Loucy (cell line): ENCODE measurements around the gene KCTD19.

Source experiments
- H2AFZ ChIP-seq: fragments of 200-600 bp; sonication (generic); 2 replicates; pipeline ENCODE4 v1.6.0; 2016; ENCODE audit warnings: antibody characterized with exemption, mild to moderate bottlenecking, low read length, moderate library complexity
- H3F3A ChIP-seq: fragments of 200-600 bp; 2 replicates; pipeline ENCODE4 v1.6.0; 2016; ENCODE audit warnings: antibody characterized with exemption, low read depth, mild to moderate bottlenecking
- H3K27me3 ChIP-seq: fragments of 200-600 bp; sonication (generic); 2 replicates; pipeline ENCODE4 v1.6.1; 2014; ENCODE audit warnings: low read length, mild to moderate bottlenecking; ENCODE audit not compliant: insufficient read depth, poor library complexity, severe bottlenecking
- H3K36me3 ChIP-seq: fragments of 200-600 bp; sonication (generic); 2 replicates; pipeline ENCODE4 v1.6.1; 2016; ENCODE audit warnings: low read length; ENCODE audit not compliant: insufficient read depth
- H3K4me1 ChIP-seq: fragments of 200-600 bp; sonication (generic); 2 replicates; pipeline ENCODE4 v1.5.1; 2014; ENCODE audit warnings: low read length, mild to moderate bottlenecking; ENCODE audit not compliant: insufficient read depth, poor library complexity, severe bottlenecking
- H3K4me2 ChIP-seq: fragments of 200-600 bp; sonication (generic); 2 replicates; pipeline ENCODE4 v1.6.0; 2014; ENCODE audit warnings: antibody characterized with exemption, low read length, low read depth, mild to moderate bottlenecking; ENCODE audit not compliant: poor library complexity, severe bottlenecking
- H3K4me3 ChIP-seq: fragments of 200-600 bp; sonication (generic); 2 replicates; pipeline ENCODE4 v1.5.1; 2014; ENCODE audit warnings: low read length, mild to moderate bottlenecking, mixed read lengths; ENCODE audit not compliant: poor library complexity, severe bottlenecking
- H3K79me2 ChIP-seq: fragments of 200-600 bp; sonication (generic); 2 replicates; pipeline ENCODE4 v1.6.1; 2014; ENCODE audit warnings: low read length; ENCODE audit not compliant: insufficient read depth
- H3K9ac ChIP-seq: fragments of 200-600 bp; sonication (generic); 2 replicates; pipeline ENCODE4 v1.6.0; 2014; ENCODE audit warnings: mild to moderate bottlenecking, low read depth, low read length, moderate library complexity; ENCODE audit not compliant: poor library complexity, severe bottlenecking
- H3K9me2 ChIP-seq: fragments of 200-600 bp; sonication (generic); replicated peaks from 2 replicates; pipeline ENCODE4 v1.6.1; 2016; ENCODE audit warnings: low read depth, low read length, mixed read lengths
- H3K9me3 ChIP-seq: fragments of 200-600 bp; sonication (generic); 2 replicates; pipeline ENCODE4 v1.6.1; 2014; ENCODE audit warnings: mild to moderate bottlenecking, antibody characterized with exemption, low read length, low read depth; ENCODE audit not compliant: insufficient read depth
- H4K20me1 ChIP-seq: fragments of 200-600 bp; sonication (generic); 2 replicates; pipeline ENCODE4 v1.6.0; 2014; ENCODE audit warnings: antibody characterized with exemption, low read length, mild to moderate bottlenecking; ENCODE audit not compliant: insufficient read depth, poor library complexity, severe bottlenecking
- EZH2phosphoT487 ChIP-seq: fragments of 200-600 bp; IDR thresholded peaks from 2 replicates; pipeline ENCODE4 v1.6.1; 2018; ENCODE audit warnings: antibody characterized with exemption, mild to moderate bottlenecking, moderate library complexity, borderline replicate concordance
- TF ChIP-seq, protein P1 (sequence below): fragments of 200-600 bp; sonication (generic); conservative IDR thresholded peaks from 2 replicates; pipeline ENCODE4 v1.5.1; 2014; ENCODE audit warnings: mild to moderate bottlenecking, antibody characterized with exemption, low read length

The KCTD19 gene

DNA sequence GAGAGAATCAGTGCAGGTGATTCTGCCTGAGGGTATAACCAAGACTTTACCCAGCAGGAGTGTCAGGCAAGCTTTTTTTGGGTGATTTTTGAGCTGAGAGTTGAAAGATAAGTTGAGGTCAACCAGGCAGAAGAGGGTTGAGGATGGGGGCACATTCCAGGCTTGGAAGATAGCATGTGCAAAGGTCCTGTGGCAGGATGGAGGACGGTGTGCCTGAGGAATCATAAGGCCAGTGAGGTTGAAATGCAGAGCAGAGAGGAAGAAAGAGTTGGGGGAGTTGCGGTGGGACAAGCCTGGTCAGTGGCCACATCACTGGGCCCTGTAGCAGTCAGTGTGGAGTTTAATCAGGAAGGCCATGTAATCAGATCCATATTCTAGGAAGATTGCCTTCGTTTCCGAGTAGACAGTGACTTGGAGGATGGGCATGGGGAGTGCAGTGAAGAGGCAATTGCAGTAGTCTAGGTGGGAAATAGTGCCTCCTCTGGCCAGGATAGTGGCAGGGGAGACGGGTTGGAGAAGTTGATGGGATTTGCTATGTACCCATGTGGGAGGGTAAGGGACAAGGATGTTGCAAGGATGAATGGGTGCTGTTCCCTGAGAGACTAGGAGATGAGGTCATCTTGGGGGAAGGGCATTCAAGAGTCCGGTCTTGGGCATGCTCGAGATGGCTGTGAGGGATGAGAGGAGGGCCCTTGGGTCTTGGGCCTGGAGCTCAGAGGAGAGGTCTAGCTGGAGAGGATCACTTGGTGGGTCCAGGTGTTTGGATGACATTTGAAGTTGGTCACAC, 43.3 kb downstream of the KCTD19 start:
- H3K9me3 ChIP-seq, result no peaks in the 10 kb centered on the region
- peaks cover 28% of the 10 kb centered on the region for H3K79me2 ChIP-seq
- H3K9ac ChIP-seq, result no peak overlapping the region
- peaks cover 14% of the 10 kb centered on the region for H3K4me1 ChIP-seq
- H3K4me2 ChIP-seq, result no peak overlapping the region
- no peak overlapping the region for H2AFZ ChIP-seq
- H3K9me2 ChIP-seq, result no peaks in the 10 kb centered on the region
- H3K4me3 ChIP-seq, result no peak overlapping the region
- no peak for TF ChIP-seq EZH2phosphoT487
- TF ChIP-seq, protein P1, sequence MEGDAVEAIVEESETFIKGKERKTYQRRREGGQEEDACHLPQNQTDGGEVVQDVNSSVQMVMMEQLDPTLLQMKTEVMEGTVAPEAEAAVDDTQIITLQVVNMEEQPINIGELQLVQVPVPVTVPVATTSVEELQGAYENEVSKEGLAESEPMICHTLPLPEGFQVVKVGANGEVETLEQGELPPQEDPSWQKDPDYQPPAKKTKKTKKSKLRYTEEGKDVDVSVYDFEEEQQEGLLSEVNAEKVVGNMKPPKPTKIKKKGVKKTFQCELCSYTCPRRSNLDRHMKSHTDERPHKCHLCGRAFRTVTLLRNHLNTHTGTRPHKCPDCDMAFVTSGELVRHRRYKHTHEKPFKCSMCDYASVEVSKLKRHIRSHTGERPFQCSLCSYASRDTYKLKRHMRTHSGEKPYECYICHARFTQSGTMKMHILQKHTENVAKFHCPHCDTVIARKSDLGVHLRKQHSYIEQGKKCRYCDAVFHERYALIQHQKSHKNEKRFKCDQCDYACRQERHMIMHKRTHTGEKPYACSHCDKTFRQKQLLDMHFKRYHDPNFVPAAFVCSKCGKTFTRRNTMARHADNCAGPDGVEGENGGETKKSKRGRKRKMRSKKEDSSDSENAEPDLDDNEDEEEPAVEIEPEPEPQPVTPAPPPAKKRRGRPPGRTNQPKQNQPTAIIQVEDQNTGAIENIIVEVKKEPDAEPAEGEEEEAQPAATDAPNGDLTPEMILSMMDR, result peak; percentile 19; the same call in 1 of the 2 replicates
- H4K20me1 ChIP-seq, result no peaks in the 10 kb centered on the region
- no peaks in the 10 kb centered on the region for H3F3A ChIP-seq
- H3K27me3 ChIP-seq, result no peaks in the 10 kb centered on the region
- peaks cover 18% of the 10 kb centered on the region; the same call in 1 of the 2 replicates for H3K36me3 ChIP-seq

DNA sequence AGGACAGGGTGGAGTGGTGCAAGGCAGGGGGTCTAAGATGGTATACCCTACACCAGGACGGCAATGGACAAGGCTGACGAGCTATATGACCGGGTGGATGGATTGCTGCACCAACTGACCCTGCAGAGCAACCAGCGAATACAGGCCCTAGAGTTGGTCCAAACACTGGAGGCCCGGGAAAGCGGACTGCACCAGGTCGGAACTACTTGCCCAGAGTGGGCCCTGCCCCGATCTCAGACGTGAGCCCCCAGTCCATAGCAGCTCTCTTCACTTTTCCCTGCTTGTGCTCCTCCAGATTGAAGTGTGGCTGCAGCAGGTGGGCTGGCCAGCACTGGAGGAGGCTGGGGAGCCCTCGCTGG, 44.1 kb downstream of the KCTD19 start:
- Histone ChIP-seq H3K4me1 (peaks cover 15% of the 10 kb centered on the region), H3F3A (no peaks in the 10 kb centered on the region), H3K4me3 (no peak overlapping the region), H3K27me3 (no peaks in the 10 kb centered on the region), H3K4me2 (no peak overlapping the region), H3K9me2 (no peaks in the 10 kb centered on the region), H3K9me3 (no peaks in the 10 kb centered on the region), H4K20me1 (no peaks in the 10 kb centered on the region), H3K9ac (no peak overlapping the region), H3K36me3 (peaks cover 18% of the 10 kb centered on the region; the same call in 1 of the 2 replicates), H2AFZ (no peak overlapping the region), H3K79me2 (peaks cover 36% of the 10 kb centered on the region)
- TF ChIP-seq, protein P1, result no peak
- TF ChIP-seq EZH2phosphoT487, result no peak

GRCh38 chr16:67281536-67282446, 44.8 kb downstream of the KCTD19 start:
- Histone ChIP-seq H3K4me3 (no peak overlapping the region), H3K9me2 (no peaks in the 10 kb centered on the region), H3K79me2 (peaks cover 42% of the 10 kb centered on the region), H4K20me1 (no peaks in the 10 kb centered on the region), H3K36me3 (peaks cover 12% of the 10 kb centered on the region; the same call in 1 of the 2 replicates), H3F3A (no peaks in the 10 kb centered on the region), H3K27me3 (no peaks in the 10 kb centered on the region), H3K9ac (peak overlapping the region; percentile 85), H2AFZ (no peak overlapping the region), H3K4me2 (peak overlapping the region; percentile 95), H3K9me3 (no peaks in the 10 kb centered on the region), H3K4me1 (peaks cover 18% of the 10 kb centered on the region)
- TF ChIP-seq EZH2phosphoT487, result no peak
- TF ChIP-seq, protein P1, result no peak
